Smooth muscle cell (in vitro differentiated cells): ENCODE data around the gene SPTBN4. TPM values are rescaled to one million over a fixed set of nuclear protein-coding genes. Genes with fewer than 3 reads are reported as not detected.

Source experiments
- DNase-seq: peaks from one replicate; lab custom pipeline; 2025; ENCODE audit not compliant: unreplicated experiment; lab: John Stamatoyannopoulos, UW
- H2AFZ ChIP-seq: fragments of 200-600 bp; sonication (generic); 2 replicates; pipeline ENCODE4 v1.6.0; 2016; ENCODE audit warnings: antibody characterized with exemption, low read depth, mild to moderate bottlenecking
- H3F3A ChIP-seq: fragments of 200-600 bp; sonication (generic); 2 replicates; pipeline ENCODE4 v1.6.0; 2017; ENCODE audit warnings: antibody characterized with exemption, low read depth
- H3K27ac ChIP-seq: fragments of 200-600 bp; sonication (generic); 2 replicates; pipeline ENCODE4 v1.5.1; 2016; ENCODE audit warnings: low read depth, mild to moderate bottlenecking
- H3K27me3 ChIP-seq: fragments of 200-600 bp; sonication (generic); 2 replicates; pipeline ENCODE4 v1.6.1; 2016; ENCODE audit warnings: low read depth, mild to moderate bottlenecking
- H3K36me3 ChIP-seq: fragments of 200-600 bp; sonication (generic); 2 replicates; pipeline ENCODE4 v1.5.1; 2016; ENCODE audit warnings: low read depth
- H3K4me1 ChIP-seq: fragments of 200-600 bp; sonication (generic); 2 replicates; pipeline ENCODE4 v1.5.1; 2016; ENCODE audit warnings: low read depth
- H3K4me2 ChIP-seq: fragments of 200-600 bp; sonication (generic); 2 replicates; pipeline ENCODE4 v1.6.0; 2016; ENCODE audit warnings: mild to moderate bottlenecking
- H3K4me3 ChIP-seq: fragments of 200-600 bp; sonication (generic); 2 replicates; pipeline ENCODE4 v1.5.1; 2016; ENCODE audit warnings: mild to moderate bottlenecking
- H3K79me2 ChIP-seq: fragments of 200-600 bp; sonication (generic); 2 replicates; pipeline ENCODE4 v1.6.0; 2016; ENCODE audit warnings: low read depth, mild to moderate bottlenecking
- H3K9ac ChIP-seq: fragments of 200-600 bp; sonication (generic); 2 replicates; pipeline ENCODE4 v1.6.0; 2016; ENCODE audit warnings: low read depth
- H3K9me3 ChIP-seq: fragments of 200-600 bp; sonication (generic); replicated peaks from 2 replicates; pipeline ENCODE4 v1.5.1; 2016; ENCODE audit warnings: low read depth
- H4K20me1 ChIP-seq: fragments of 200-600 bp; sonication (generic); 2 replicates; pipeline ENCODE4 v1.6.0; 2016; ENCODE audit warnings: low read depth
- CTCF ChIP-seq: fragments of 200-600 bp; sonication (generic); IDR thresholded peaks from 2 replicates; pipeline ENCODE4 v1.5.1; 2017; ENCODE audit warnings: borderline replicate concordance, mild to moderate bottlenecking, antibody characterized with exemption; ENCODE audit not compliant: insufficient read depth, poor library complexity, severe bottlenecking
- WGBS: methylation state at CpG from one replicate; pipeline ENCODE4 v1.1.7; 2016; ENCODE audit warnings: low lambda C conversion rate; 5-methylcytosine and 5-hydroxymethylcytosine counted together
- polyA plus RNA-seq: library from polyadenylated mRNA; unstranded; fragments of >200 nt; fragmentation: Nextera tagmentation; extraction: Ambion mirVana; gene quantifications from 2 replicates; pipeline ENCODE4 v1.2.1, GENCODE V29; 2016
- total RNA-seq: library from RNA; depleted of rRNA; stranded (reverse); fragments of >200 nt; gene quantifications from 2 replicates; pipeline ENCODE4 v1.2.3, GENCODE V29; 2014

The SPTBN4 gene
- total and polyA plus RNA-seq, 2 experiments from 2014 or later, result 1.0 to 1.2 TPM

GRCh38 chr19:40444000-40444824, 22.6 kb upstream of the SPTBN4 start, which contains the start of gene SERTAD3:
Gene SERTAD3, minus strand, starts transcription at chr19:40444335. Its CDS starts 2,255 bp downstream, at chr19:40442080.
- no peaks in the 10 kb centered on the region for H3K27me3 ChIP-seq
- 2% methylated on average over 38 of the region's 72 CpGs for WGBS
- no peaks in the 10 kb centered on the region for H3K9me3 ChIP-seq
- peak within 1 kb of the TSS; percentile 94 for H2AFZ ChIP-seq
- H3K79me2 ChIP-seq, result peaks cover 38% of the 10 kb centered on the region
- no peaks in the 10 kb centered on the region for H3K36me3 ChIP-seq
- peaks cover 37% of the 10 kb centered on the region for H4K20me1 ChIP-seq
- peaks cover 24% of the 10 kb centered on the region for H3K4me1 ChIP-seq
- peak within 1 kb of the TSS; percentile 87 for H3K4me2 ChIP-seq
- TF ChIP-seq CTCF, result no peak
- H3F3A ChIP-seq, result peaks cover 36% of the 10 kb centered on the region
- peak within 1 kb of the TSS; percentile 90 for H3K9ac ChIP-seq
- peak; percentile 98 for DNase-seq
- H3K4me3 ChIP-seq, result peak within 1 kb of the TSS; percentile 92
- H3K27ac ChIP-seq, result peak within 1 kb of the TSS; percentile 86

- H3K4me1 ChIP-seq, result peaks cover 24% of the 10 kb centered on the region
- no peaks in the 10 kb centered on the region for H3K9me3 ChIP-seq
- peak overlapping the region; percentile 92 for H3K4me3 ChIP-seq
- H3K27ac ChIP-seq, result peak overlapping the region; percentile 86
- H2AFZ ChIP-seq, result peak overlapping the region; percentile 94
- peaks cover 36% of the 10 kb centered on the region for H3F3A ChIP-seq
- H3K9ac ChIP-seq, result peak overlapping the region; percentile 89
- no peak for TF ChIP-seq CTCF
- peaks cover 38% of the 10 kb centered on the region for H3K79me2 ChIP-seq
- no peak for DNase-seq
- H3K36me3 ChIP-seq, result no peaks in the 10 kb centered on the region
- H3K4me2 ChIP-seq, result peak overlapping the region; percentile 87
- 30% methylated on average over 17 of the region's 18 CpGs for WGBS
- H4K20me1 ChIP-seq, result peaks cover 30% of the 10 kb centered on the region
- H3K27me3 ChIP-seq, result no peaks in the 10 kb centered on the region
These were observed 21.9 kb upstream of the SPTBN4 start for GRCh38 chr19:40444825-40445312.

GRCh38 chr19:40445780-40446262, 21.0 kb upstream of the SPTBN4 start:
- Histone ChIP-seq H3K36me3 (no peaks in the 10 kb centered on the region), H3K4me1 (peaks cover 24% of the 10 kb centered on the region), H3K4me3 (no peak overlapping the region), H2AFZ (no peak overlapping the region), H3K79me2 (peaks cover 28% of the 10 kb centered on the region), H3K9me3 (no peaks in the 10 kb centered on the region), H3F3A (peaks cover 26% of the 10 kb centered on the region), H3K27me3 (no peaks in the 10 kb centered on the region), H3K9ac (no peak overlapping the region), H4K20me1 (peaks cover 21% of the 10 kb centered on the region), H3K4me2 (peak overlapping the region; percentile 87), H3K27ac (peak overlapping the region; percentile 86)
- DNase-seq, result no peak
- TF ChIP-seq CTCF, result no peak
- 50% methylated on average over 9 of the region's 9 CpGs for WGBS
